GM19455 (cell line): ENCODE results near the gene RIN3.

Experiments used
- ATAC-seq: cut with Tn5 transposase; IDR thresholded peaks from one replicate; pipeline ENCODE4 v1.9.1; 2021; ENCODE audit not compliant: unreplicated experiment

Gene RIN3

DNA sequence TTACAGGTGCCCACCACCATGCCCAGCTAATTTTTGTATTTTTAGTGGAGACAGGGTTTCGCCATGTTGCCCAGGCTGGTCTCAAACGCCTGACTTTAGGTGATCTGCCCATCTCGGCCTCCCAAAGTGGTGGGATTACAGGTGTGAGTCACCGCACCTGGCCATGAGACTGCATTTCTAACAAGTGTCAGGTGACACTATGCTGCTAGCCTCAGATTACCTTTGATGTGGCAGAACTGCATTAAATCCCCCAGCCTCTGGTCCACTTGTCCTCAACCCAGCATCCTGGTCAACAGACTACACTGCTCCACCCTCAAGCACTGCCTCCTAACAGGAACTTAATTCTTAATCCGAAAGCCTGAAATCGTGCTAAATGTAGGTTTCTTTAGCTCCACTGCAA, 221.8 kb downstream of the RIN3 start:
- ATAC-seq, result no peak

DNA sequence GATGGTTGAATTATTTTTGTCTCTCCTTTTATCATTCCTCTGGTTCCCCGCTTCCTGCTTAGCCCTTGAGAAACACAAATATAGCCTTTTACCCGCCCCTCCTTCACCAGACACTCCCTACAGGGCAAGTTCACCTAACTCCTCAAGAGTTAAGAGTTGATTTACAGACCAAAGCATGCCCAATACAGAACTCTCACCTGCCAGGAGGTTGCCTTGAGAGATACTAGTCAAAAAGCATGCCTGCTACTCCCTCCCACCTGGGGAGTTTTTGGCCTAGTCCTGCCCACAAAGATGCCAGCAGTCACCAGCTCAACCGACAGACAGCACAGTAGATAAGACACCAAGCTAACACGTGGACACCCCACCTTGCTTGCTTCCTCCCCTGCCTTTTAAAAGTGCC, 223.6 kb downstream of the RIN3 start:
- ATAC-seq, result no peak

DNA sequence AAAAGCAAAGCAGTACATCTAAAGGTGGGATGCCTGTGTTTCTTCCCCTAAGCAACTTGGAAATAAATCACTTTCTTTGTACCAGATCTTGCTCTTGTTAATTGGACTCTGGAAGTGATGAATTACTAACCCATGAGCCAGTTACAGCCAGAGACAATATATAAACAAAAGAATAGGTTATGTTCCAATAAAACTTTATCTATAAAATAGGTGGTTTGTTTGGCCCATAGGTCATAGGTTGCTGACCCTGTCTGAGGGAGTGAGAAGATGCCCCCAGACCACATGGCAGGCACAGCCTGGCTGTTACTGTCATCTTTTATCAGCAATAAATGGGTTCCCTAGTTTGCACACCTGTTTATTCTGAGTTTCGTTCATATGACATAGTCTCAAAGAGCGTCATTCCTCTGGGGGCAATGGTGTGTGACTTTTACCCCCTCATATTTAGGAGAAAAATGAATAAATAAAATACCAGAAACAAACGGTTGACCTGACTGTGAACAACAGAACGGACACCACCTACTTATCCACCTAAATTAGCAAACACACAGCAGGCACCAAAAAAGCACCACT, 224.1 kb downstream of the RIN3 start:
- ATAC-seq, result no peak
